GM18508 (cell line): ENCODE results near the gene SARDH.

Source experiments
- ATAC-seq: cut with Tn5 transposase; IDR thresholded peaks from one replicate; pipeline ENCODE4 v1.9.1; 2021; ENCODE audit warnings: moderate number of reproducible peaks; ENCODE audit not compliant: insufficient read depth, unreplicated experiment

SARDH gene

DNA sequence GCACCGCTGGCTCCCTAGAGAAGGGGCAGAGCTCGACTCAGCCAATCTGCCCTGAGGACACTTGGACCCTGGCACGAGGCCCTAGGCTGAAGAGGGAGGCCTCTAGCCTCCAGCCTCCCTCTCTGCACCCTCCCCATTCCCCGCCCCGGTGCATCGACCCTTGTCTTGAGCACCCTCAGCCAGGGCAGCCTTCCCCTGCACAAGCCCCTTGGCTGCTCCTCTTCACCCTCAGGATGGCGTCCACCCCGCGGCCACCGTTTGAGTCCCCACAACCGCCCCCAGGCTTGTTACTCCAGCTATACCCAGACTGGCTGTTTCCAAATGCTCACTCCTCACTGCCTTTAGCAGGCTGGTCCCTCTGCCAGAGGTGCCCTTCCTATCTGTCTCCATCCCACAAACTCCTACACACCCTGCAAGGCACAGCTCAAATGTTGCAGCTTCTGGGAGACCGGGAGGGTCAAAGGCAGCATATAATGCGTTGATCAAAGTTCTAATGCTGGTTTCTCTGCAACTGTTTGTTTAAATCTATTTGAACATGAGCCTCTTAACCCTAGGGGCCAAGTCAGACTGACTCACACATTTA is 122.5 kb downstream of the SARDH start:
- no peak for ATAC-seq

DNA sequence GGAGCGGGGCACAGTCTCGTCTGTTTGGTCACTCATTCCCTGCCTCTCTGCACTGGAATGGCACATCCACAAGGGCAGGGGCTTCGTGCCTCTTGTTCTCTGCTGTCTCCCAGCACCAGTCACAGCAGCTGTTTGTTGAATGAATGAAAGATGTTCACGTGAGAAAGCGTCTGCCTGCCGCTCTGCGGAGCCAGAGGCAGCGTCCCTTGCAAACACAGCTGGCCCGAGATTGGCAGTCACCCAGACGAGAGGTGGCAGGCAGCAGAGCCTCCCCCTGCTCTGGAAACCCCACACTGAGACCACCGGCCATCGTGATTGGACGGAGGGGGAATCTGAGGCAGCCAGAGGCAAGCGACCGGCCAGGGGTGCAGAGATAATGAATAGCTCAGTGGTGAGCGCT is 123.0 kb downstream of the SARDH start:
- ATAC-seq: no peak

GRCh38 chr9:133614678-133615077 is 123.5 kb downstream of the SARDH start:
- no peak for ATAC-seq

GRCh38 chr9:133614056-133614455 is 124.1 kb downstream of the SARDH start:
- no peak for ATAC-seq
